GM21576 (cell line): Measurements from ENCODE around the gene DPY19L1.
"Not testable (repeated sequence)": the region's sequence is repeated elsewhere in the genome, so short reads cannot be mapped to it uniquely, and the experiment has no call there.

Experiments
- ATAC-seq: cut with Tn5 transposase; IDR thresholded peaks from one replicate; pipeline ENCODE4 v1.9.1; 2021; ENCODE audit warnings: mild to moderate bottlenecking, moderate library complexity; ENCODE audit not compliant: unreplicated experiment

DPY19L1 gene

DNA sequence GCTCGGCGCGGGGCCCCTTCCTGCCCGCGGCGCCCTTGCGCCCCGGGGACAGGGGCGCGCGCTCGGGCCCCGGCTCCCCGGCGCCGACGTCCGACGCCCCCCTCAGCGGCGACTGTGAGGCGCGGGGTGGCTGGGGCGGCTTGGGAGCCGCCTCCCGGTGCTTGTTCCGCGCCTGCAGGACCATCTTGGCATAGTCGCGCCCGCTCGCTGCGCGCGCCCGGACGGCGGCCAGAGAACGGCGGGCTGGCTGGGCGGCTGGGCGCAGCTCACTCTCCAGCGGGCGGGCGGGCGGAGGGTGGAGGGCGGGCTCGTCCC, at the start of gene DPY19L1:
Gene DPY19L1, minus strand, starts transcription at position 275 of the 315 bp plus-strand sequence. Its CDS starts 91 bp downstream, at position 184.
- ATAC-seq = peak; percentile 19

DNA sequence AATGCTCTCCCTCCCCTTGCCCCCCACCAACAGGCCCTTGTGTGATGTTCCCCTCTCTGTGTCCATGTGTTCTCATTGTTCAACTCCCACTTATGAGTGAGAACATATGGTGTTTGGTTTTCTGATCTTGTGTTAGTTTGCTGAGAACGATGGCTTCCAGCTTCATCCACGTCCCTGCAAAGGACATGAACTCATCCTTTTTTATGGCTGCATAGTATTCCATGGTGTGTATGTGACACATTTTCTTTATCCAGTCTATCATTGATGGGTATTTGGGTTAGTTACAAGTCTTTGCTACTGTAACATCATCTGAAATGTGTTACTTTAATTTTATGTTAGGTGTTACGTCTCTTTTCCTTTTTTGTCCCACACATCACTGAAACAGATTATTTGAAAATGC, 42.2 kb upstream of the DPY19L1 start:
- ATAC-seq = not testable (repeated sequence)

DNA sequence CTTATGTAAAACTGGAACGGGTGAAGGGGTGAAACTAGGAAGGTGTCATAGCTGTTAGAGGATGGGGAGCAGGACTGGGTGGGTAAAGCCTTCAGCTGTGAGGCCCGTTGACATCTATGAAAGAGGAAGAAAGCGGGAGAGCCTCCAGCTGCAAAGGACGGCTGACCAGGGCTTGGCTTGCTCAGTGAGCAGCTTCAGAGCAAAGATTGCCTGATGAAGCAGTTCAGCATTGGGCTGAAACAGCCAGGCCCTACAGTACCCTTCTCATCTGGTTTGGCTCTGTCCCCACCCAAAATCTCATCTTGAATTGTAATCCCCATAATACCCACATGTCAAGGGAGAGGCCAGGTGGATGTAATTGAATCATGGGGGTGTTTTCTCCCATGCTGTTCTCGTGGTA, 36.7 kb upstream of the DPY19L1 start:
- not testable (repeated sequence) for ATAC-seq

DNA sequence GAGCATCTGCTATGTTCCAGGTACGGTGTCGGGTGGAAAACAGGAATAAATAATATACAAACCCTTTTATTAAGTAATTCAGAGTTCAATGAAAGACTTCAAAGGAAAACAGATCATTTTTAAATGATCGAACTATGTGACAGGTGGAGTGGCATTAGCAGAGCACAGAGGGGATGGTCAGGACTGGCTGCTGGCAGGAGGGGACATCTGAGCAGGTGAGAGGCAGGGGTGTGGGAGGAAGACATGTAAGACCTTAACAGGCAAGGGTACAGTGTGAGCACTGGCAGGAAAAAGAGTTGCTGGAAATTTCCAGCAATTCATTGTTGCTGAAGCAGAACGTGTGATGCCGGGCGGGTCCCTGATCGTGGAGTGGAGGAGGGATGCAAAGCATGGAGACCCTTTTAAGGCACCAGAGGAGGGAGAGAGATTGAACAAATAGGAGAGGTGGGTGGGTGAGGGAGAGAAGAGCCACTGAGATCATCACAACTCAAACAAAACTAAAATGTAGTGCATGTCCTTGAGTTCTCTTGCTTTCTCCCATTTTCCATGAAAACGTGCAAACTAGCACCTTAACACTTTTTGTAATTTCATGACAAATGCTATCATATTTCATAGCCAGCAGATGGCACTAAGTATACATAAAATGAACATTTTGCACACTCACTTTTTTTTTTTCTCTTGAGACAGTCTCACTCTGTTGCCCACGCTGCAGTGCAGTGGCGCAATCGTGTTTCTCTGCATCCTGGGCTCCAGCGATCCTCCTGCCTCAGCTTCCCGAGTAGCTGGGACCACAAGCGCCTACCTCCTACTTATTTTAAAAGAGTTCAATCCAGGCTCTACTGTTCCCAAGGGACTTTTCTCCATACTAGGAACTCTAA, 35.9 kb upstream of the DPY19L1 start:
- not testable (repeated sequence) for ATAC-seq

DNA sequence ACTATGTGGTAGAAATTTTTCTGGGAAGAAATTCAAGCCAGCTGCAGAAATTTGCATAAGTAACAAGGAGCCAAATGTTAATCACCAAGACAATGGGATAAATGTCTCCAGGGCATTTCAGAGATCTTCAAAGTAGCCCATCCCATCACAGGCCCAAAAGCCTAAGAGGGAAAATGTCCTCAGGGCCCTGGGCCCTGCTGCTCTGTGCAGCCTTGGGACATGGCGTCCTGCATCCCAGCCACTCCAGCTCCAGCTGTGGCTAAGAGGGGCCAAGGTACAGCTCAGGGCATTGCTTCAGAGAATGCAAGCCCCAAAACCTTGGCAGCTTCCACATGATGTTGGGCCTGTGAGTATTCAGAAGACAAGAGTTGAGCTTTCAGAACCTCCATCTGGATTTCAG, 31.8 kb upstream of the DPY19L1 start:
- ATAC-seq = not testable (repeated sequence)

DNA sequence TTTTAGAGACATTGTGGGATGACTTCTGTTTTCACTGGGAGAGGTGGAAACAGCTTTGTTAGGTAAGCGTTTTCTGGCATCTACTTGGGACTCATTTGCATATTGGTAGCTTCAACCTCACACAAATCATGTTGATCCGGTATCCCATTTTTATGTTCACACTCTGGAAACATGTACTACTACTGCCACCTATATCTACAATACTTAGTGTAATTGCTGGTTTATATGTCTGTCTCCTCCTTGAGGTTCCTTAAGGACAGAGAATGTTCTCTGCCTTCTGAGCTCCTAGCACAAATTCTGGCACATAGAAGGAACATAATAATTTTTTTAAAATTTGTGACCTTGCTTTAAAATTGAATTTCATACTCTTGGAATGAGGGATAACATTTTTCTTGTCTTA, 28.1 kb upstream of the DPY19L1 start:
- not testable (repeated sequence) for ATAC-seq

DNA sequence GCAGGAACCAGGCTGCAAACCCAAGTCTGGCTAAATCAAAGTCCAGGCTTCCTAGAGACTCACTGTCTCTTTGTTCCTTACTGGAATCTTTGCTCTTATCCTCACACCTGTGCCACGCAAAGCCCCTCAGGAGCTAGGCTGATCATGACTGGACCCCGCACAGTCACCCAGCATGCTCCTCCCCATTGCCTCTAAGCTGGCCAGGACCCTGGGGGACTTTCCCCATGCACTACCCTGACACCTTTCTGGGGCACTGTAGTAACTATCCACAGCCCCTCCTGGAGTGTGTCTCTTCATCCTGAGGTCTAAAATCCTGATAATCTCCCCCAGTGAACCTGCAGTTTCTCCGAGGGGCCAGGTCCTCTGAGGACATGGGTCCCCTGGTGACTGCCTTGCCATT, 21.3 kb upstream of the DPY19L1 start:
- ATAC-seq = not testable (repeated sequence)

DNA sequence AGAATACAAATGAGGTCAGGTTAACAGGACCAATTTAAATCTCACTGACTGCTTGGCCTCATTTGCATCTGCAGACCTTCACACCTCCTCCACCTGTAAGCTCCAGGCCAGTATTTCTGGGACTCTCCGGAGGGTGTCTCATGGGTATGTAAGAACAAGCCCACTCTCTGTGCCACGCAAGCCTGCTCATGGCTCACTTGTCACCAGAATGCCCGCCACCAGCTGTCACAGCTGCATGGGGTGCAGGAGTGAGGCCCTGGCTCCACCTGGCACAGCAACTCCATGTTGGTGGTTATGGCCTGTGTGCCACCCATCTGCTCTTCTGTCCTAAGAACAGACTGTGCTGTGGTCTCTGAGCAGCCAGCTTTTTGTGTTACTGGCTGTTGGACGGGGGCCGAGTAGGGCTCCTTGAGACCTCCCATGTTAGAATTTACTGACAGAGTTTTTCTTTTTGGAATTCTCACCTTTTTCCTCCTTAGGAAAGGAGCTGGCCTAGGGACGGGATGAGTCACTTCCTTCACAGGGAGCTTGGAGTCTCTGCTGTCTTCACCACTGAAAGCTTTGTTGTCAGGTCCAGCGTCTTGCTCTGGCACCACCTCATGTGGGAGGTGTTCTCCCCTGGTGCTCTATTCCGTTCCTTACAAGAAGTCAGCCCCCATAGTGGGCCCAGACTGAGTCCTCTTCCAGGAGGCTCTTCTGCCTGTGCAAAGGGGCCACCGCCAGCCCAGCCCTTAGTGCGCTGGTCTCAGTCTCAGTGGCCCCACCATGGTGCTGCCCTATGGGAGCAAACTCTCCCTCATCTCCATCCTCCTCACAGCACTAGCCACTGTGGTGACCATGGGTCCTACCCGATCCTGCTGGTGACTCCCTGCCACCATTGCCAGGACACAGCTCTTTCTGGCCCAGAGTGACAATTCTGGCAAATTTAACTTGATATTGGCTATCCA, 20.5 kb upstream of the DPY19L1 start:
- ATAC-seq = not testable (repeated sequence)

DNA sequence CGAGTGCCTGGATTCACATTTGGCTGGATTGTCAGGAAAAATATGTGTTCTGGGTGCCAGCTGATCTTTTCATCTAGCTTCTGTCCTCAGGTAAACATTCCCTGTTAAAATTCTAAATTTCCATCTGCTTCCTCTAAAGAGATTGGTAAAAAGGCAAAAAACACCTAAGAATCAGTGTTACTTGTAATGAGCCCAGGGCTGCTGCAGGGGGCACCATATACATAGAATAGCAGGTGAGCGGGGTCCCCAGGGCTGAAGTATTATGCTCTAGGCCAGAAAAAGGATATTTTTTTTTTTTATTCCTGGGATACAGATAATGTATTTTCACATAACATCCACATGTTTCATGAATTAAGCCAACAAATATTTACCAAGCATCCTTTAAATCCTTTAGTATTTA, 18.4 kb upstream of the DPY19L1 start:
- not testable (repeated sequence) for ATAC-seq

DNA sequence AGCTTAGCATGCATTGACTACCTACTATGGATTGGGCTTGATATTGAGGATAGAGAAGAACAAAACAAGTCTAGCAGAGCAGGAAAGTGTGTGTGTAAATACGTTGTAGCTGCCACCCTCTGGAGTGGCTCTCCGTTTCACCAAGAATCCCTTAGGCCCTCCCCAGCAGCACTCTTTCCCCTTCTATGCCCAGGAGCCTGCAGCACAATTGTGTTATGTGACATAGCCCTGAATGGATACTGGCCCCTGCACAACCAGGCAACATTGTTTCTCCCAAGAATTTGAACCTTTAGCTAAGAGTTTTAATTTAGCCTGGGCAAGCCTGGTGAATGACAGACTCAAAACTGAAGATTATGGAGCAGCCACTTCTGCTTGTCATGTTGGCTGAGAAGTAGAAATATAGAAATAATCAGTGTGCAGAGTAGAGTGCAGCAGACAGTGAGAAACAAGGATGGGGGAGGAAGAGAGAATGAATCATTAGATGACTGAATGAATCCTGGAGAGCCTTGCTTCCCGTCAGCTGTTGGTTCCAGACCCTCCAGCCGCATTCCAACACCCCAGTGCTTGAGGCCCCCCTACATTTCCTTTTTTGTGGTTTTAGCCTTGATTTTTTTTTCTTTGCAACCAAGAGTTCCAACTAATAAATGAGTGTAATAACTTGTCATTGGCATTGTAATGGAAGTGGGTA, 16.3 kb upstream of the DPY19L1 start:
- not testable (repeated sequence) for ATAC-seq

DNA sequence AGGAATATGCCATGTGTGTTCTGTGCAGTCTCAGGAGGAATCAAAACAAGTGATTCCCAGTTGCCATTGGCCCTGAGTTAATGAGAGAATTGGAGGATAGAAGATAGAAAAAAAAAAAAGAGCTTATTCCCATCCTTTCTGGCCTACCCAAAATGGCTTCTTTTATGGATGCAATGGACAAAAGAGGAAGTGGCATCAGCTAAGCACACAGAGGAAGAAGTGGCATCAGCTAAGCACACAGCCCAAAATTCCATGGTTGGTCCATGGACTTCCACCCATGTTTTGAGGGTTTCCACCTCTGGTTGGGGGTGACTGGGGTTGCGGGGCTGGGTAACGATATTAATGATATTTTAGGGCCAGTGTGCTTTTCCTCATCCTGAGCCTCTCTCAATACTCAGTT, 11.1 kb upstream of the DPY19L1 start:
- ATAC-seq = not testable (repeated sequence)

DNA sequence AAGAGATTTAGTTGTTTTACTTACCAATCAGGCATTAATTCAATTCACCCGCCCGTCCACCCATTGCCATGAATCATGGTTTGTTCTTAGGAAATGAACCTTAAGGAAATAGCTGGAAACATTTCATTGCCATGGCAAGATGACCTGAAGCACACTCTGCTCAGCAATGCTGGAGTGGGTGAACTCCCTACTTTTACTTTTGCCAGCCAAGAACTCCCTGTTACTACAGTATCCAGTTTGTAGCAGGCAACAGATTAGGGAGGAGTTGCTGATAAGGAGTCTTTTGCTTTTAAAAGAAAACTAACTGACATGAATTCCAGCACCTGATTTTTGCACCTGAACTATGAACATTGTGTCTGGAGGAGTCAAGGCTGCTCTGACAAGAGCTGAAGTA, 10.6 kb upstream of the DPY19L1 start:
- not testable (repeated sequence) for ATAC-seq

DNA sequence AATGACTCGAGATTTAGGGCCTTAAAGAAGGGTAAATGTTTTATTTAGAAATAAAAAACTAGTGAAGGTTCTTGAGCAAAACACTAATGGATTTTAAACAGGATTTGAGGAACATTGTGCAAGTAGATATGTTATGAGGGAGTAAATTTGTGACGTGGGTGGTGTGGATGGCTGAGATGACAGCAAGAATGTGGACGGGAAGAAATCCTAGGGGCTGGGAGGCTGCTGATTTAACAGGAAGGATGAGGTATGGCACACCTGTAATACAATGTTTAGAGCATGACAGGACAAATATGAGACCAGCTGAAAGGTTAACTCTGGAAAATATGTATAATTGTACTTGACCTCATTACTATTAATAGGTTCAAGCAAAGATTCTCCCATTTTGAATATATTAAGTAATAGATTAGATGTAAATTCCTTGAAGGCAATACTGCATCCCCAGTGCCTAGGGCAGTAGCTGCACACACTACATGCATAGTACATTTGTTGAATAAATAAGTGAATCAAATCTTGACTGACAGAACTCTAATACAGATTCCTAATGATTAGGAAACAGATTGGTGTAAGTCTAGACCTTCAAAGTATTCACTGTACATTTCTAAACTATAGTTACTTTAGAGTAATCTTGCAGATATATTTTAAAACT, 10.1 kb upstream of the DPY19L1 start:
- ATAC-seq = not testable (repeated sequence)

DNA sequence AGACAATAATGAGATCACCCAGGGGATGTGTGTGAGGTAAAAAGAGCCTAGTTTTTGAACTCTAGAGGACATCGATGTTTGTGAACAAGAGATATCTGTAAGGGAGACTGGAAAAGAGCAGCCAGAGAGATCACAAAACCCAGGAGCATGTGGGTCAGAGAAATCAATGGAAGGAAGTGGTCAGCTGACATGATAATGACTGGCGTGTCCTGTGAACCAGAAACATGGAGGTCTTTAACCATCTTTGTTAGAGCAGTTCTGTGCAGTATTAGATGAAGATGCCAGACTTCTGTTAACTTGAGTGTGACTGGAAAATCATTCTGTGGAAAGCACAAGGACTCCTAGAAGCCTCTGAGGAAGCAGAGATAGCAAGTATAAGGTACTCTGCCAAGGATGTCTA, 6.0 kb upstream of the DPY19L1 start:
- ATAC-seq = not testable (repeated sequence)

DNA sequence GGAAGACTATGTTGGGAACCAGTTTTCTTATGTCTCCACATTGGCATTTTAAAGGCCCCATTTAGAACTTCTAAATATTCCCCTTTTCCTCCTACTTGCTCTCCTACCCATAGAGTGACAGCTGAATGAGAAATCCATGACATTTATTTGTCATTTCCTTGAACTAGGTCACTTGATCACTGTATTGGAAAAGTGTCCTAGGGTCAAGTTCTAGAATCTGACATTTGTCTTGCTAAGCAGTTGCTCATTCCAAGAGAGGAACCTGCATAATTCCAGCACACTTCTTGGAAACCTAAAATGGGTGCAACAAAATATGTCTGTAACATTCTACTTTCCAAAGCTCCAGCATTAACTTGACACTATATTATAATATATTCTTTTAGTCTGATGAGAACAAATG, 3.6 kb upstream of the DPY19L1 start:
- no peak for ATAC-seq

DNA sequence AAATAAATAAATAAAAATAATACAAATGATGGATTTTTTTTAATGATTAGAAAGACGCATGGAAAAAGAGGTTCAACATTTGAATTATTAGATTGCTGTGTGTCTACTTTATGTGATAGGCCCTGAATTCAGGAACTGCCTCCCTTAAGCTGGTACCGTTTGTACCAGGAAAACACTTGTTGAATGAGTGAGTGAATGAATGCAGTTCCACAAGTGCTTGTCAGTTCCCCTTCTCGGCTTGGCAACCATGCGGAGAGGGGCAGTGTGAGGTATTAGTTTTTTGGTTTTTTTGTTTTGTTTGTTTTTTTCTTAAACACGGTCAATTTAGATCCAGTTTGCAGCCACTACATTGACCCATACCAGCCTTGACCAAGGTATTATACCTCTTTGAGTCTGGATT, 2.1 kb upstream of the DPY19L1 start:
- ATAC-seq = no peak

DNA sequence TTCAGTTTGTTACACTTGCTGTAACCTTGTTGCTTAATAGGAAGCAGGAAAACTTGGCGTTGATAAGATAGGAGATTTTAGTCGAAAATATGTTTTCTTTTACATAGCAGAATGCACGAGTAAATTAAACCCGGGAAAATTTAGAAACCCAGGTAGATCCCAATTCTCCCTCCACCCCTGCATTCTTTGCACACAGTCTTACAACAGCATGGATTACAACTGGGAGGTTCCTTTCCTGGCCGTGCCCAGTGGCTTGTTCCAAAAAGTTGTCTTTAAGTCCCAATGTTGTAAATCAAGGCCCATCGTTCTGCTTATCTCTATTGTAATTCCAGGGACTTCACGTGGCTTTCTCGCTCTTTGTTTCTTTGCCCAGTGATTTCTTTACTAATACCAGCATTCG, 1.1 kb upstream of the DPY19L1 start:
- ATAC-seq = no peak

DNA sequence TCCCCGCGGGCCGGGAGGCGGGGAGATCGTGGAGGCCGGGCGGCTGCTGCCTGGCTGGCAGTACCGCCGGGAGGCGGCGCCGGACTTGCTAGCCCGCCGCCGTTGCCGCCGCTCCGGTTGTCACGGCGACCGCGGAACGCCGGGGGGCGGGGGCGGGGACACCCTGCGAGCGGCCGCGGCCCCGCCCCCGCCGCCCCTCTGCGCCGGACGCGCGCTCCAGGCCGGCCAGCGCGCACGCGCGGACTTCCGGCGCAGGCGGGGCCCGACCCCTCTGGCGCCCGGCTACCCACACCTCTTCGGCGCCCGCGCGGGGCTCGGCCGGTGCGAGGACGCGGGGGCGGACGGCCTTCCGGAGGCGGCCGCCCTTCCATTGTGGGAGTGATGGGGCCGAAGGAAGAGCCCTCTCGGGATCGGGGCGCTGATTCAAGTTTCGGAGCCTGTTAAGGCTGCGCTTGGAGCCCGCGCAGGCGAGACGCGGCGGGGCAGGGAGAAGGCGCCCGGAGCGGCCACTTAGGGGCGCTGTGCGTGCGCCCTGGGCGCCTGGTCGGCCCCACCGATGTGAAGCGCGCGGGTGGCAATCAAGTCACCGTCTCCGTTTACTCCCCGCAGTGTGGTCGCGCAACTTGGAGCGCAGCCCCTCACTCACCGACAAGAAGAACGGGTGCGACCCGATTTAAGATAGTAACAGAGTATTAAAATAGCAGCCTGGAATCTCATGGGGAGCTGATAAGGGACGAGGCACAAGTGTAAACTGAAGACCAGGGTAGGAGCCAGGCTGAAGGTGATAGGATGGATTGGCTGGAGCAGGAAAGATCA, 449 bp upstream of the DPY19L1 start:
- peak; percentile 83 for ATAC-seq

DNA sequence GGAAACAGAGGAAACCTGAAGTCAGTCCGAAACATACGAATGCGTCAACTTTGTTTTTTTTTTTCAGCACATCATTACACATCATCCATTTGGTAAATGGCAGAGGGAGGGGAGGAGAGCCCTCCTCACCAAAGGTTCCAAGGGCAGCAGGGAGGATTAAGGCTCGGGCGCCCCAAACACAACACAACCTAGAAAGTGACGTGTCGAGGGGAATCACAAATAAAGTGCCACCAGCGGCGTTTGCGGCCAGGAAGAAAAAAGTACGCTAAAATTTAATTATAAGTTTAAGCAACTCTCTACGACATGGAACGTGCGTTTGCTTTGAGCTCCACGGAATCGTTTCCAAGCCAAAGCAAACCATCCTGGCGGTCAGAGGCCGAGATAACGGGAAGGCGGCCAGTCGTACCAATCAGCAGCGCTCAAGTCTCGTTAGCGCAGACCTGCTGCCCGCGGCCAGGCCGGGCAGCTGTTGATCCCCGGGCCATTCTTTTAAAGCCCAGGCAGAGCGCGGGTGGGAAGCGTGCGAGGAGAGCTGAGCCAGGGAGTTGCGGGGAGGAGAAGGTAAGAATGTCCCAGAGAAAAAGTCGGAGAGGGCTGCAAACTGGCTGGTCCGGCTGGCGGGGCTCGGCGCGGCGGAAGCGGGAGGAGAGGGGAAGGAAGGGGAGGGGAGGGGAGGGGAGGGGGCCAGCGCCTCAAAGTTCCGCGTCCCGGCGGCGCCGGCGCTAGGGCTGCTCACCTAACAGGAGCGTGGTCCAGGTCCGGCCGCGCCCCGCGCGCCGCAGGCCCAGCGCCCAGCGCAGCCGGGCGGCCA, 719 bp downstream of the DPY19L1 start:
- ATAC-seq = peak; percentile 9
